ENCODE measurements around the gene STK32C.

The STK32C gene

DNA sequence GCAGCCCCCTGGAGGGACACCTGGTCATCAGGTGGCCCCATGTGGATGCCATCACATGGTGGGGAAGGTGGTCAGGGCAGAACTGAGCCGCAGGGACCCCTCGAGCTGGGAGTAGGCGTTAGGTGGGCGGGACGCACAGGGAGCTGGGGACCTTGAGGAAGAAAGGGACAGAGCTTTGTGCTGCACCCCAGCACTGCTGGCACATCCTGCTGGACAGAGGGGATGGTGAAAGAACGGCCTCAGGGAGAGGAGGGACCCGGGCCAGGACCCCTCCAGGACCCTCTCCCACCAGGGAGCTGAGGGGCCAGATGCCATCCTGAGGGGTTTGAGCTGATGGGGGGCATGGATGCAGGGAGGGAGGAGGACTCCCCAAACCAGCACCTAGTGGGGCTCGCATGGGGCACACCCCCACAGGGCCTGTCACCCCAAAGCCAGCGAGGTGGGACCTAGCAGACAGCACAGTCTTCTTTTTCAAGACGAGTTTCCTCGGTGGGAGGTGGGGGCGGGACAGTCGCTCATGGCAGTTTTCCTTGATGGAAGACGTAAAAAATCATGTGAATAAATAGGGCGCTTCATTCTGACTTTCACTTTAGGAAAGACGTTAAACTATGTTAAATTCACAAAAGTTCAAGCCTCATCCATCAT, 43.3 kb downstream of the STK32C start:
- no peak for DNase-seq

DNA sequence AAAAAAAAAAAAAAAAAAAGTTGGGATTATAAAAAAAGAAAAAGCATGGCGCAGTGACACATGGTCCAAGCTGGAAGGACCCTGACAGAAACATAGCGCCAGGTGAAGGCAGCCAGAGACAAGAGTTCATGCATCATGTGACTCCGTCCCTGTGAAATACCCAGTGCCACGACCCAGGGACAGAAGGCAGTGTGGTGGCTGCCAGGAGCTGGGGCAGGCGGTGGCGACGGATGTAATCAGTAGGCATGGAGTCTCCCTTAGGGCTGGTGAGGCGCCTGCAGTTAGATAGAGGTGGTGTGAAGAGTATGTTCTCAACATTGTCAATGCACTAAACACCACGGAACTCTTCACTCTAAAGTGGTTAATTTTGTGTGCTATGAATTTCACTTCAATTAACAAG, 43.9 kb downstream of the STK32C start:
- no peak for DNase-seq

GRCh38 chr10:132259702-132260482, 47.9 kb downstream of the STK32C start:
- DNase-seq, result no peak

GRCh38 chr10:132258423-132258822, 49.3 kb downstream of the STK32C start:
- DNase-seq, result no peak

DNA sequence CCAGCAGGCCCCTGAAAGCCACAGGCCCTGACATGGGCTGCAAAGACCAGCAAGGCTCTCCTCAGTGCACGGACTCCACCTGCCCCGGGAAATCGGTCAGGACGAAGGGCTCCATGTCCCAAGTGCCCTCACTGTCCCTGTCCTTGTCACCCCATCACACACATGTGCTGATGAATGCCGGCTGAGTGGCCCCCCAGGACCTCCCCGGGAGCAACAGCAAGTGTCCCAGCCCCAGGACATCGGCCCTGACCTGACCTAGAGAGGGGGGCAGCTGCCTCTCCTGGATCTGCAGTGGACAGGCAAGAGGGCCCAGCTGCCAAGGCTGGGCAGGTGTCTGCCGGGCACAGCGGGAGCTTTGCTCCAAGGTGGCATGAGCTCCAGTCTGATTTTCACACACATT, 49.8 kb downstream of the STK32C start:
- no peak for DNase-seq

DNA sequence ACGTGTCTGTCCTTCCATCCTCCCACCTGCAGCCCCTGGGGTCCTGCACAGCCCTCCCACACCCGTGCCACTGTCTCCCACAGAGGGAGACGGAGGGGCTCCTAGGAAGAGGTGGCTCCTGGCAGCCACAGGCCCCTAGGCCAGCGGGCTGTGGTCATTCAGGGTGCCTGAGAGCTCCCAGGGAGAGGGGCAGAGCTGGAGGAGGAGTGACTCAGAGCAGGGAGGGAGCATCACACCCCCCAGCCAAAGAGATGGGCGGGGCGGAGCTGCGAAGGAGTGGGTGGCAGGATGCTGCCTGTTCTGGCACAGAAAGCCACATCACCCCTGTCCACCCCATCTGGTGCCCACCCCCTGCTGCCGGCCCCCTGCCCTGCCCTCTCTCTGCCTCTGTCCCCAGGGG, 50.5 kb downstream of the STK32C start:
- no peak for DNase-seq

DNA sequence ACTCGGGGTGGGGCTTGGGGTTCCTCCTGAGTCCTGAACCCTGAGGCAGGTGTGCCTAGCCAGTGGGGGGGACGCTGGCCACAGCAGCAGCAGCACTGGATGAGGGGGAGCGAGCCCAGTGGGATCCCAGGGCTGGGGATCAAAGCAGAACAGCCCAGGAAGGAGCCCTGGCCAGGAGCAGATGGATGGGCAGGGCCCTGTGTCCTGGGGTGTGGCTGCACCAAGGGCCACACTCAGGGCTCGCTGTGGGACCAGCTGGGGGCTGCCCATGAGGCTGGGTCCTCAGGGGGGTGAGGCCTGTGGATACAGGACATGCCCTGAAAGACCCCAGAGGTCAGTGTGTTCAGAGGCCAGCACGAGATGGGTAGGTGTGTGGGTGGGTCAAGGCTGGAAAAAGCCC, 50.9 kb downstream of the STK32C start:
- no peak for DNase-seq

DNA sequence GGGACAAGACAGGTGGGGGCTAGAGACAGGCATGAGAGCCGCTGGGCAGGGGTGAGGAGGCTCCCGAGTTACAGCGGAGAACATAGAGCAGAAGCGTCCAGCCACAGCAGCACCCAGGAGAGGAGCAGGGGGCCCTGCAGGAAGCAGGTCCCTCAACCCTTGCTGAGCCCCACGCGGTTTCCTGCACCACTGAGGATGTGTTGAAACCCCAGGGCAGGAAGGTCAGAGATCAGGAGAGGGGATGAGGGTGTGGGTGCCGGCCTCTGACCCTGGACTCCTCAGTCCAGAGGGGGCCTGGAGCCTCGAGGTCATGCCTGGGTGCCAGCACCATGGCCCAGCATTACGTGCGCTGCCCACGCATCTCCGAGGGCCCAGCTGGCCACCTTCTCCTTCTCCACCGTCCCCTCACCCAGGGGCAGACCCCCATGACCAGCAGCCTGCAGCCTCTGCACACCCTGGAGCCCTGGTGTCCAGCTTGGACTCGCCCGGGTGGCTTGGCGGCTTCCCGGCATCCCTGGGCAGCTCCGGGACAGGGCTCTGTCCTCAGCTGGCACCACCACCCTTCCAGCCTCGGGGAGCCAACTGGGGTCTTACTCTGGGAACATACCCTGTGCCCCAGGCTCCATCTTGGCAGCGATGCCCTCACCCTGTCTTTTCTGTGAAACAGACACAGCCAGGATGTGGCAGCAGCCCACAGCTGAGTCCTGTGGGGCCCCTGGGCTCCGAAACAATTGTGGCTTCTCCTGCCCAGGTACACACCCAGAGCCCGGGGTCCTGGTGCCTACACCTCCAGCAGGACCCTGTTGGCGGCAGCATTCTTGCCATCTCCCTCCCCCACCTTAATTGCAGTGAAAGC, 52.0 kb downstream of the STK32C start:
- no peak for DNase-seq

DNA sequence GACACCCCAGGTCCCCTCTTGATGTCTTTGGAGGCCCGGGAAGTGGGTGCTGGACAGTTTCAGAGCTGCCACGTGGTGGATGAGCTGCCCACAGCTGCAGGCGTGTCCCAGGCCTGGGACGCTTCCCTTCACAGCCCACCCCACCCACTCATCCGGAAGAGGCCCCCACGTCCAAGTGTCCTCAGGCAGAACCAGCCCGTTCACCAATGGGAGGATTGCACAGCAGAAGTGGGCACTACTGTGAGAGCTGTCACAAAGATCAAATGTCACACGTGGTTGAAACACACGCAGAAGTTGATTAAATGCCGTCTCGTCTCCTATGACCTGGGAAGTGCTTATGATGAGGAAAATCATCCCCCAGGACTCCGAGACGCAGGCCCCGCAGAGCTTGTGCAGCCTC, 52.9 kb downstream of the STK32C start:
- no peak for DNase-seq

- no peak for DNase-seq
Measured at GRCh38 chr10:132253092-132253687, 54.6 kb downstream of the STK32C start.

DNA sequence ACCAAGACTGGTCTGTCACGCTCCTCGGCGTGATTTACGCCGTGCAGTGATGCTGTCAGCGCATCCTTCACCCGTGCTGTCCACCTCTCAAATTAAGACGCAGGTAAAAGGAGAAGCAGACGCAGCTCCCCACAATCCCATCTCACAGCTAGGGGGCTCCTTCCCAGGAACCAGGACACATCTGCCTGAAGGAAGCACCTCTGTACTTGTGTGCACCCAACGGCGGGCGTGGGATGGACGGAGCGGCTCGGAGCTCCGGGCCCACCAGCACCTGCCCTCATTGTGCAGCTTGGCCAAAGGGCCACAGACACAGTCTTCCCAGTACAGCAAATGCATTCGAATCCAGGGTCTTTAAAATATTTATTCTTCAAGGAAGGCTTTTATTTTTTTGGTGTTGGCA, 55.3 kb downstream of the STK32C start:
- no peak for DNase-seq

DNA sequence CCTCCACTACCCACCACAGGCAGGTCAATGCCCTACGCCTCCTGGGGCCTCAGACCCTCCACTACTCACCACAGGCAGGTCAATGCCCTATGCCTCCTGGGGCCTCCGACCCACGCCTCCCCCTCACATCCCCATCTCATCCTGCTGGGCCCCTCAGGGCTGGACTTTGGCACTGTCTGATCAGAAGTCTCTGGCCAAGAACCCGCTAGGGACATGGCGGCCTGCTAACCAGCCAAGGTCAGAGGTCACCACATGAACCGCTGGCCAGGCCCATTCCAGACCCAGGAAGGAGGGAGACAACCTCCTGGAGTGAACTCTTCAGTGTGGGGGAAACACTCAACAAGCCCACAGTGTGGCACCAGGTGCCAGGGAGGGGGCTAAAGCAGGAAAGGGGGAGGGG, 55.8 kb downstream of the STK32C start:
- DNase-seq, result no peak

DNA sequence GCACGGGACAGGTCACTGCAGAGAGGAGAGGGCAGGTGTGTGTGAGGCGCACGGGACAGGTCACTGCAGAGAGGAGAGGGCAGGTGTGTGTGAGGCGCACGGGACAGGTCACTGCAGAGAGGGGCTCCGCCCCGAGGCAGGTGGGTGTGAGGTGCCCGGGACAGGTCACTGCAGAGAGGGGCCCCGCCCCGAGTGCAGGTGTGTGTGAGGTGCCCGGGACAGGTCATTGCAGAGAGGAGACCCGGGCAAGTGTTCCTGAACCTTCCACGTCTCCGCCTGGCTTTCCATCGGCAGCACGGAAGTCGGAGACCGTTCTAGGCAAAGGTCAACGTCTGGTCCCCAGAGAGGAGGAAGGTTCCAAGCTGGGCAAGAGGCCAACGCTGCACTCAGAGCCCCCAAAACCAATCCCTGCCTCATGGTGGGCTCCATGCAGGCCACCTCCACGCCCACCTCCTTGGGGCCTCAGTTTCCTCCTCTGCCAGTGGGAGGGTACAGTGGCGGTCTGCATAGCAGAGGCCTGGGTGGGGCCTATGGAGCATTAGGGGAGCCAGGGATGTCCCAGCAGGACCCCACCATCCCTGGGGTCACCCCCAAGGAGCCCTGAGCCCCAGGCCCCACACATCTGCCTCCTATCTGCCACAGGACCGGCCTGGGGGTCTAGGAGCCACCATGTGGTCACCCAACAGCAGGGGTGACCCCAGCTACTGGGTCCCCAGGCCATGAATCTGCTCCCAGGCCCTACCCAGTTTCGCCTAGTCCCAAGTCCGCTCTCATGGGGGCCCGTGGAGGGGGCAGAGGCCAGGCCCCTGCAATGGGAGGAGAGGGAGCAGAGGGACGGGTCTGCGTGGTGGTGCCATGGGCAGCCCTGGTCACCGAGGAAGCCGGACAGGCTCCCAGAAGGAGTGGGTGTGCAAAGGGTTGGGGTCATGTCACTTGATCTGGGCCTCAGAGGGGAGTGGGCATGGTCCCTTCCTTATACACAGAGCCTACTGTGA, 57.0 kb downstream of the STK32C start:
- DNase-seq, result no peak

GRCh38 chr10:132249824-132250375, 57.9 kb downstream of the STK32C start:
- no peak for DNase-seq

DNA sequence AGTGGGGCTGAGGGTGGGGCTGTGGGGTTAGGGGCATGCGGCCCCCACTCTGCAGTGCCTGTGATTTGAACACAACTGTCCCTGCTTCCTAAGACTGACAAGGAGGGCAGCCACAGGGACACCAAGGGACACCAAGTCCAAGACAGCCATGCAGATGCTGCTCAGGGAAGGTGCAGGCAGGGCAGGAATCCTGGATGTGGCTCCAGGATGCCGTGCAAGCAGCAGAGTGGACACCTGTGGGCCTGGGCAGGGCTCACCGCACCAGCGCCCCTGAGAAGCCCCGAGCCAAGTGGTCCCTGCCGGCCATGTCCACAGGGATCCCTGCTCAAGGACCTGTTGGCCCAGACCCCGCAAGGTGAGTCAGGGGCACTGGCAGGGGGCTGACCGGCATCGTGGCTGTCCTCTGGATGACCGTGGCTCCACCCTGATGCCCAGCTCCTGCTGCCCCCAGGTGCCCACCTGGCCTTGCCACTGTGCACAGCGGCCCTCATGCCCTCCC, 58.5 kb downstream of the STK32C start:
- no peak for DNase-seq

DNA sequence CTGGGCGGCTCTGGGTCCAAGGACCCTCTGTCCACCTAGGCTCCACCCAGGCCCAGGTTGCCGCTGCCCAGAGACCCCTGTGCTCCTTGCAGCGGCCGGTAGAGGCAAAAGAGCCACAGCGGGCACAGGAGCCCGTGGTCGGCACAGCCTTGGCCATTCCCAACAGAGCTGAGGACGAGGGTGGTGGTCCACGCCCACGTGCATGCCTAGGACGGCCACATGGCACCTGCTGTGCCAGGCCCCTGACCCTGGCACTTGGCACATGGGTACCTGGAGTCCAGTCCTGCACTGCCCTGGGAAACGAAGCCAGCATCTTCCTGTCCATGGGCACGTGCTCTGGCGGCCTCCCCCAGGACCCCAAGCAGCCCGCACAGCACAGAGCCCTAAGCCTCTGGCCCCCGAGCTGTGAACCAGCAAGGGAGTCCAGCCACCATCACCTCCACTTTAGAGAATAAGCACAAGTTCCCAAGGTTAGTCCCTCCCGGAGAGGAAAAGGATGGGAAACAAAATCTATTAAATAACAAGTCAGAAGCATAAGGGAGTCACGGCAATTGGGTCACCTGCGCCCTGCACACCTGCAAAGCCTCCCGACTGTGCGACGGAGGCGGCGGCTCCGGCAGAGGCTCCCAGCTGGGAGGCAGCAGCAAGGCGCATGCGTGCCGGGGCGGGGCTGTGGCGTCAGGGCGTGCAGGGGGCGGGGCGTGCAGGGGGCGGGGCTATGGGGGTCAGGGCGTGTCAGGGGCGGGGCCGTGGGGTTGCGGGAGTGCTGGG, 59.1 kb downstream of the STK32C start:
- DNase-seq, result no peak

- DNase-seq, result no peak
Measured at GRCh38 chr10:132247943-132248342, 59.8 kb downstream of the STK32C start.

GRCh38 chr10:132246296-132246695, 61.5 kb downstream of the STK32C start:
- no peak for DNase-seq

DNA sequence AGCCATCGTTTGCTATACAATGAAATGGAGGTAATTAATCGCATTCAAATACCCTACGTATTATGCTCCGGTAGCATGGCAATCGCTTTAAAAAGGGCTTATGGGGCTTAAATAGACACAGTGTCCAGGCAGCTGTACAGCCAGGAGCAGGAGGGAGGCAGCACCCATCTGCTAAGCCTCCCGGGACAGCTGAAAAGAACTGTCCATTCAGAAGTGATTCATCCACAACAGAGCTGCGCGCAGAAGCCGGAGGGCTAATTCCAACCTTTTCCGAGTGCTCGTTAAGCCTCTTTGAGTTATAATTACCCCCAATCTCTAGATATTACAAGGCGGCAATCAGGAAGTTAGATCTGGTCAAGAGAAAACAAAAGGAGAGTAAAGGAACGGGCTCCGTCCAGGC, 62.7 kb downstream of the STK32C start:
- no peak for DNase-seq

DNA sequence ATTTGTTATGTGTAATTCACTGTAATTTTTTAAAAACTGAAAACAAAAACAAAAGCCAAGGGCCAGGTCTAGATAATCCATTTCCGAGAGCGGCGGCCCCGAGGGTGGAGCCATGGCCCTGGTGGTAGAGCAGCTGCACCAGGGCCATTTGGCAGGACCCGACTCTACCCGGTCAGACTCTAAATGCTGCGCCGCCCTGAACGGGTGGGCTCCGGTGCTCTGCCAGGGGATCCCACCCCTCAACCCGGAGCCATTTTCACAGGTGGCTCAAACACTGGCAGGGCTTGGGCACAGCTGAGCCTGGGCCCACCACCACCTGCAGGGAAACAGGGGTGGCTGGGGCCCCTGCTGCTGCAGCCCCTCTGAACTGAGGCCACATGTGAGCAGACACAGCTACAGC, 64.1 kb downstream of the STK32C start:
- no peak for DNase-seq

DNA sequence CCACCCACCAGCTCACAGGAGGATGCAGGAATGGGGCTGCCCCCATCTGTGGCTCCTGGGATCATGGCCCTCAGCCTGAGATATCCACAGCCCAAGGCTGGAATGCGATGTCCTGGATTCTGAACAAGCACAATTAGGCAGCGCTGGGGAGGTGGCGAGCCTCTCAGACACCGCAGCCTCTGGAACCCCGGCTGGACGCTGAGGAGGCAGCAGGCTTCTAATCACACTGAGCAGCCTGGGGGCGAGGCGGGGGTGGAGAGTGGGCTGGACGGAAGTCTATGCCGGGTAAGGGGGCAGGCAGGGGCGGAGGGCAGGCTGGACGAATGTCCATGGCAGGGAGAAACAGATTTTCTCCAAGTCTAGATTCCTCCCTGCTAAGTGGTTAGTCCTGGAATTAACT, 64.6 kb downstream of the STK32C start:
- no peak for DNase-seq

All from RPMI8226 (cell line).